Measurements from ENCODE around the gene CYFIP2.
"Not testable (repeated sequence)": the region's sequence is repeated elsewhere in the genome, so short reads cannot be mapped to it uniquely, and the experiment has no call there.

CYFIP2 gene

GRCh38 chr5:157244704-157245103 lies 21.2 kb upstream of the CYFIP2 start:
- H3K9me3 ChIP-seq (ENCODE audit: control insufficient read depth, insufficient read depth, low read length); H3K4me1 ChIP-seq (ENCODE audit: insufficient read depth, low read length); H3K36me3 ChIP-seq (ENCODE audit: insufficient read depth, low read length); H3K9ac ChIP-seq (ENCODE audit: low read depth, low read length): not testable (repeated sequence)

- Histone ChIP-seq H3K4me1 (ENCODE audit: insufficient read depth, low read length) (0 out of 2 replicates have a peak, but pooled peaks cover 5% of the 10 kb centered on the region), H3K9ac (ENCODE audit: low read depth, low read length) (no peak overlapping the region), H3K9me3 (ENCODE audit: control insufficient read depth, insufficient read depth, low read length) (peaks cover 1% of the 10 kb centered on the region; the same call in 1 of the 2 replicates), H3K36me3 (ENCODE audit: insufficient read depth, low read length) (no peaks in the 10 kb centered on the region)
Measured at GRCh38 chr5:157245476-157245875, 20.4 kb upstream of the CYFIP2 start.

- H3K36me3 ChIP-seq (ENCODE audit: insufficient read depth, low read length): no peaks in the 10 kb centered on the region
- 0 out of 2 replicates have a peak, but pooled peaks cover 5% of the 10 kb centered on the region for H3K4me1 ChIP-seq (ENCODE audit: insufficient read depth, low read length)
- no peak overlapping the region for H3K9ac ChIP-seq (ENCODE audit: low read depth, low read length)
- no peaks in the 10 kb centered on the region for H3K9me3 ChIP-seq (ENCODE audit: control insufficient read depth, insufficient read depth, low read length)
Measured at GRCh38 chr5:157245886-157246285, 20.0 kb upstream of the CYFIP2 start.

- H3K36me3 ChIP-seq (ENCODE audit: insufficient read depth, low read length): no peaks in the 10 kb centered on the region
- H3K9ac ChIP-seq (ENCODE audit: low read depth, low read length): no peak overlapping the region
- no peaks in the 10 kb centered on the region for H3K9me3 ChIP-seq (ENCODE audit: control insufficient read depth, insufficient read depth, low read length)
- 0 out of 2 replicates have a peak, but pooled peaks cover 5% of the 10 kb centered on the region for H3K4me1 ChIP-seq (ENCODE audit: insufficient read depth, low read length)
Measured at GRCh38 chr5:157247267-157247666, 18.7 kb upstream of the CYFIP2 start.

GRCh38 chr5:157248821-157249470 lies 17.0 kb upstream of the CYFIP2 start:
- Histone ChIP-seq H3K9me3 (ENCODE audit: control insufficient read depth, insufficient read depth, low read length) (no peaks in the 10 kb centered on the region), H3K36me3 (ENCODE audit: insufficient read depth, low read length) (no peaks in the 10 kb centered on the region), H3K9ac (ENCODE audit: low read depth, low read length) (no peak overlapping the region), H3K4me1 (ENCODE audit: insufficient read depth, low read length) (0 out of 2 replicates have a peak, but pooled peaks cover 5% of the 10 kb centered on the region)

- no peaks in the 10 kb centered on the region for H3K9me3 ChIP-seq (ENCODE audit: control insufficient read depth, insufficient read depth, low read length)
- no peak overlapping the region for H3K9ac ChIP-seq (ENCODE audit: low read depth, low read length)
- H3K36me3 ChIP-seq (ENCODE audit: insufficient read depth, low read length): no peaks in the 10 kb centered on the region
- no peaks in the 10 kb centered on the region for H3K4me1 ChIP-seq (ENCODE audit: insufficient read depth, low read length)
Measured at GRCh38 chr5:157252711-157253465, 13.0 kb upstream of the CYFIP2 start.

- Histone ChIP-seq H3K4me1 (ENCODE audit: insufficient read depth, low read length) (no peaks in the 10 kb centered on the region), H3K9ac (ENCODE audit: low read depth, low read length) (no peak overlapping the region), H3K9me3 (ENCODE audit: control insufficient read depth, insufficient read depth, low read length) (no peaks in the 10 kb centered on the region), H3K36me3 (ENCODE audit: insufficient read depth, low read length) (no peaks in the 10 kb centered on the region)
Measured at GRCh38 chr5:157253547-157253946, 12.4 kb upstream of the CYFIP2 start.

- H3K4me1 ChIP-seq (ENCODE audit: insufficient read depth, low read length): no peaks in the 10 kb centered on the region
- H3K36me3 ChIP-seq (ENCODE audit: insufficient read depth, low read length): no peaks in the 10 kb centered on the region
- no peaks in the 10 kb centered on the region for H3K9me3 ChIP-seq (ENCODE audit: control insufficient read depth, insufficient read depth, low read length)
- no peak overlapping the region for H3K9ac ChIP-seq (ENCODE audit: low read depth, low read length)
Measured at GRCh38 chr5:157258450-157258849, 7.5 kb upstream of the CYFIP2 start.

GRCh38 chr5:157259699-157260098 lies 6.2 kb upstream of the CYFIP2 start:
- Histone ChIP-seq H3K36me3 (ENCODE audit: insufficient read depth, low read length) (no peaks in the 10 kb centered on the region), H3K9me3 (ENCODE audit: control insufficient read depth, insufficient read depth, low read length) (no peaks in the 10 kb centered on the region), H3K9ac (ENCODE audit: low read depth, low read length) (no peak overlapping the region), H3K4me1 (ENCODE audit: insufficient read depth, low read length) (no peaks in the 10 kb centered on the region)

GRCh38 chr5:157263496-157264090 lies 2.3 kb upstream of the CYFIP2 start:
- Histone ChIP-seq H3K9me3 (ENCODE audit: control insufficient read depth, insufficient read depth, low read length) (no peaks in the 10 kb centered on the region), H3K9ac (ENCODE audit: low read depth, low read length) (no peak overlapping the region), H3K4me1 (ENCODE audit: insufficient read depth, low read length) (peaks cover 13% of the 10 kb centered on the region; the same call in 1 of the 2 replicates), H3K36me3 (ENCODE audit: insufficient read depth, low read length) (no peaks in the 10 kb centered on the region)

- H3K4me1 ChIP-seq (ENCODE audit: insufficient read depth, low read length): peaks cover 25% of the 10 kb centered on the region
- peak overlapping the region; percentile 74 for H3K9ac ChIP-seq (ENCODE audit: low read depth, low read length)
- no peaks in the 10 kb centered on the region for H3K9me3 ChIP-seq (ENCODE audit: control insufficient read depth, insufficient read depth, low read length)
- no peaks in the 10 kb centered on the region for H3K36me3 ChIP-seq (ENCODE audit: insufficient read depth, low read length)
Measured at GRCh38 chr5:157266286-157267007, 524 bp downstream of the CYFIP2 start.

GRCh38 chr5:157267025-157267424 lies 1.1 kb downstream of the CYFIP2 start:
- peak overlapping the region; percentile 74 for H3K9ac ChIP-seq (ENCODE audit: low read depth, low read length)
- peaks cover 25% of the 10 kb centered on the region for H3K4me1 ChIP-seq (ENCODE audit: insufficient read depth, low read length)
- no peaks in the 10 kb centered on the region for H3K9me3 ChIP-seq (ENCODE audit: control insufficient read depth, insufficient read depth, low read length)
- 0 out of 2 replicates have a peak, but pooled peaks cover 3% of the 10 kb centered on the region for H3K36me3 ChIP-seq (ENCODE audit: insufficient read depth, low read length)

GRCh38 chr5:157267761-157268480 lies 2.0 kb downstream of the CYFIP2 start:
- Histone ChIP-seq H3K36me3 (ENCODE audit: insufficient read depth, low read length) (0 out of 2 replicates have a peak, but pooled peaks cover 3% of the 10 kb centered on the region), H3K4me1 (ENCODE audit: insufficient read depth, low read length) (peaks cover 25% of the 10 kb centered on the region), H3K9ac (ENCODE audit: low read depth, low read length) (no peak overlapping the region), H3K9me3 (ENCODE audit: control insufficient read depth, insufficient read depth, low read length) (no peaks in the 10 kb centered on the region)
